ENCODE data around the gene CIC.
"Not testable (repeated sequence)": the region's sequence is repeated elsewhere in the genome, so short reads cannot be mapped to it uniquely, and the experiment has no call there.

Gene CIC

GRCh38 chr19:42335971-42336370, 66.9 kb downstream of the CIC start:
- no peak for DNase-seq

GRCh38 chr19:42339126-42339860, 70.2 kb downstream of the CIC start:
- DNase-seq, result not testable (repeated sequence)

GRCh38 chr19:42339922-42340321, 70.9 kb downstream of the CIC start:
- DNase-seq, result not testable (repeated sequence)

- DNase-seq, result no peak
These were observed 74.5 kb downstream of the CIC start for GRCh38 chr19:42343344-42344110.

- no peak for DNase-seq
These were observed 75.4 kb downstream of the CIC start for GRCh38 chr19:42344336-42344893.

Measured in COR-L47 (cell line).